Mucosa of descending colon (tissue), 3 donors: ENCODE data around the gene SLC66A2. TPM values are rescaled to one million over a fixed set of nuclear protein-coding genes. Genes with fewer than 3 reads are reported as not detected.

Experiments used
- ATAC-seq: fragments of 200-7000 bp; cut with Tn5 transposase; one replicate; pipeline ENCODE4 v1.9.1; 2020; ENCODE audit warnings: mild to moderate bottlenecking, moderate library complexity
- DNase-seq, 3 donors: peaks; one replicate each; pipeline ENCODE4 v3.0.0-alpha.2; 2020
- H3K36me3 ChIP-seq: fragments of 200-600 bp; one replicate; pipeline ENCODE4 v1.8.0; 2021; ENCODE audit warnings: low read depth, mild to moderate bottlenecking
- H3K4me1 ChIP-seq: fragments of 200-600 bp; one replicate; pipeline ENCODE4 v1.8.0; 2021; ENCODE audit warnings: low read depth, mild to moderate bottlenecking
- H3K4me3 ChIP-seq: fragments of 200-600 bp; one replicate; pipeline ENCODE4 v1.8.0; 2021; ENCODE audit warnings: mild to moderate bottlenecking
- H3K9me3 ChIP-seq: fragments of 200-600 bp; one replicate; pipeline ENCODE4 v1.8.0; 2021; ENCODE audit warnings: mild to moderate bottlenecking
- intact Hi-C, 2 donors: fragments of 100-400 bp; cut with DNase I in 1 of 2; cut with micrococcal nuclease in 1 of 2; formaldehyde crosslinking; loops; one replicate each; pipeline versions ENCODE4 v1.11.0 to v1.11.1; 2022; cut with DNase I, micrococcal nuclease
- total RNA-seq, 3 donors: library from RNA; stranded (reverse); fragmentation: NEBNext Ultra II Directional in 2 of 3; extraction: Animal tissue kit (Norgen Biotek cat#: 25700) in 2 of 3; gene quantifications; one replicate each; pipeline versions ENCODE4 v1.2.1 to v1.2.4, GENCODE V29; 2021 to 2023
- TF ChIP-seq, protein P1 (sequence below): fragments of 200-600 bp; IDR thresholded peaks from one replicate; pipeline ENCODE4 v1.8.0; 2022; ENCODE audit warnings: antibody characterized with exemption, mild to moderate bottlenecking
- donor health status: DM: no; HTN: no; CAD: no; lungs with moderate emphysema.
- donor health status: DM: no; HTN: no; CAD: no.
- donor health status: DM: no; HTN: yes; CAD: no.

The SLC66A2 gene
- total RNA-seq, 3 donors from 2014 or later: 54.5 to 90.1 (median 68.6) TPM

DNA sequence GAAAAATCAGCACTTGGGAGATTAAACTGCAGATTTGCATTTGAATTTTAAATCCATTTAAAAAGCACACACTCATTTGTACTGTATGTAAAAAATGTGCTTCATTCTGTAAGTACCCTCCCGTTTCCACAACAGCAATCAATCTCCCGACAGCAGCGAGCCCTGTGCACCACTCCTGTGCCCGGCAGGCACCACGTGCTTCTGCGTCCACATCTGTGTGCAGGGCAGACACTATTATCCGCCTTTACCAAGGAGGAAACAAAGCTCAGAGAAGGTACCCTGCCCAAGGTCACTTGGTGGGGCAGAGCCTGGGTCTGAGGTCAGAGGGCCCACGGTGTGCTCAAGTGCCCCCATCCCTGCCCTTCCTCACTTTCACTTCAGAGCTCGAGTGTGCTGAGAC is 20.5 kb upstream of the SLC66A2 start:
- no peaks in the 10 kb centered on the region for H3K9me3 ChIP-seq
- no peak for DNase-seq
- ATAC-seq: no peak
- TF ChIP-seq, protein P1, sequence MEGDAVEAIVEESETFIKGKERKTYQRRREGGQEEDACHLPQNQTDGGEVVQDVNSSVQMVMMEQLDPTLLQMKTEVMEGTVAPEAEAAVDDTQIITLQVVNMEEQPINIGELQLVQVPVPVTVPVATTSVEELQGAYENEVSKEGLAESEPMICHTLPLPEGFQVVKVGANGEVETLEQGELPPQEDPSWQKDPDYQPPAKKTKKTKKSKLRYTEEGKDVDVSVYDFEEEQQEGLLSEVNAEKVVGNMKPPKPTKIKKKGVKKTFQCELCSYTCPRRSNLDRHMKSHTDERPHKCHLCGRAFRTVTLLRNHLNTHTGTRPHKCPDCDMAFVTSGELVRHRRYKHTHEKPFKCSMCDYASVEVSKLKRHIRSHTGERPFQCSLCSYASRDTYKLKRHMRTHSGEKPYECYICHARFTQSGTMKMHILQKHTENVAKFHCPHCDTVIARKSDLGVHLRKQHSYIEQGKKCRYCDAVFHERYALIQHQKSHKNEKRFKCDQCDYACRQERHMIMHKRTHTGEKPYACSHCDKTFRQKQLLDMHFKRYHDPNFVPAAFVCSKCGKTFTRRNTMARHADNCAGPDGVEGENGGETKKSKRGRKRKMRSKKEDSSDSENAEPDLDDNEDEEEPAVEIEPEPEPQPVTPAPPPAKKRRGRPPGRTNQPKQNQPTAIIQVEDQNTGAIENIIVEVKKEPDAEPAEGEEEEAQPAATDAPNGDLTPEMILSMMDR: no peak
- peaks cover 11% of the 10 kb centered on the region for H3K4me1 ChIP-seq
- no peak overlapping the region for H3K4me3 ChIP-seq
- intact Hi-C loops: no loop called here
- peaks cover 4% of the 10 kb centered on the region for H3K36me3 ChIP-seq

- ATAC-seq (no peak), DNase-seq (no peak)
- H3K9me3 ChIP-seq: no peaks in the 10 kb centered on the region
- H3K4me3 ChIP-seq: no peak overlapping the region
- H3K4me1 ChIP-seq: peaks cover 12% of the 10 kb centered on the region
- H3K36me3 ChIP-seq: peaks cover 4% of the 10 kb centered on the region
- intact Hi-C loops: no loop called here
- TF ChIP-seq, protein P1: no peak
Observed at GRCh38 chr18:79971211-79971952, 19.9 kb upstream of the SLC66A2 start.

- TF ChIP-seq, protein P1: no peak
- Histone ChIP-seq H3K36me3 (peaks cover 4% of the 10 kb centered on the region), H3K4me3 (no peak overlapping the region), H3K9me3 (no peaks in the 10 kb centered on the region), H3K4me1 (peaks cover 16% of the 10 kb centered on the region)
- no peak for DNase-seq
- ATAC-seq: no peak
- intact Hi-C loops: no loop called here
Observed at GRCh38 chr18:79970419-79971133, 19.1 kb upstream of the SLC66A2 start.

DNA sequence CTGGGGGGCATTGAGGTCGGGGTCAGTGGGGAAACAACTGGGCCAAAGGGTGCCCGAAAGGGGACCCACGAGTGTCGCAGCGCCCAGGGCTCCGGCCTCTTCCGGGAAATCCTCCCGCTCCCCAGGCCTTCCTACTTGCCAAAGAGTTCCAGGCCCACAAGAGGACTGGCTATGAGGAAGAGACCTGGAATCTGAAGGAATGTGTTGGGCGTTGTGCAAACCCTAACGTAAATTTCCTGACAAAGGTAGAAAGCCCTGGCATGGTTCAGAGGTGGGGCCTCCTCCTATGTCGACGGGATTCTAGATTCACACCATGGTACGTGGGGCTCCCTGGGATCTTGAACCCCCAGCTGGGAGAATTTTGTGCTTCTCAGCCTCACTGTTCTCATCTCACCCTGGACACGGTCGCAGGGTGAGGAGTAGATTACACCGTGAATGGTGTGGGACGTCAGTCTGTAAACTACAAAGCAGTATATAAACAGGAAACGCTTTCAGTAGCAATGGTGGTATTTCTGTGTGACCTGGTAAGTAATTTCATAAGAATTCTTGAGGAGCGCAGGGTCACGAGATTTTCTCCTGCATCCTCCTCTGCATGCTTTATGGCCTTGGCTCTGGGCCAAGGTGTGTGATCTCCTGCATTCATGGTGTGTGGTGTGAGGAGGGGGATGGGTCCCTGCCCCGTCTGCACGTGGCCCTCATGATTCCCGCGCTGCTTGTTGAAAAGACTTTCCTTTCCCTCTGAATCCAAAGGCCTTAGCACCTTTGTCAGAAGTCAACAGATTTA is 13.9 kb upstream of the SLC66A2 start:
- peak; percentile 75 to 85 (median 81) for DNase-seq
- Histone ChIP-seq H3K4me1 (peaks cover 37% of the 10 kb centered on the region), H3K4me3 (peak overlapping the region; percentile 63), H3K9me3 (no peaks in the 10 kb centered on the region), H3K36me3 (no peaks in the 10 kb centered on the region)
- intact Hi-C loops: no loop called here
- TF ChIP-seq, protein P1: no peak
- ATAC-seq: peak; percentile 67

DNA sequence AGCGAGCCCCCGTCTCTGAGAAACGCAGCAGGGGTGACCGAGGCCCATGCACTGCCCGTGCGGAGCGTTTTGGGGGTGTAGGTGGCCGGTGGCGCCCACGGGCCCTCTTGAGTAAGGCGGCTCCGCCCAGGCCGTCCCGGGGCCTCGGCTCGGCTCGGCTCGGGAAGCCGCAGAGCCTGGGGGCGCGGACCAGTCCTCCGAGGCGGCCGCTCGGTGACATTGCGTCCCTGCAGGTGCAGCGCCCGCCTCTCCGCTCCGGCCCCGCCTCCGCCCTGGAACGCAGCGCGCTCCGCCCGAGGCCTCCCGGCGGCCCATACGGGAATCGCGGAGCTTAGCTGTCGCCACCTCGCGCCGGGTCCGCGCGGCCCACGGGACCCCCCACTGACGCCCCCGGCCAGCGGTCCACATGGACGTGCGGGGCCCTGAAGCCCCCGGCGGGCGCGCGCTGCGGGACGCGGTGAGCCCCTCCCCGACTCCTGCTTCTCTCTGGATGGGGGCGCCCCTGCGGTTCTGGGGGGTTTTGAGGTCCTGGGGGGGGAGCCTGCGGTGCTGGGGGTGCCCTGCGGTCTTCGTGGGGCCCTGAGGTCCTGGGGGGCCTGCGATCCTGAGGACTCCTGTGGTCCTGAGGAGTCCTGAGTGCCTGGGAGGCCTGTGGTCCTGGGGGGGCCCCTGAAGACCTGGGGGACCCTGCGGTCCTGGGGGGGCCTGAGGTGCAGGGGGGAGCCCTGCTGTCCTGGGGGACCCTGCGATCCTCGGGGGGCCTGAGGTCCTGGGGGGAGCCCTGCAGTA is 13.1 kb upstream of the SLC66A2 start, which contains the start of gene HSBP1L1:
HSBP1L1 (plus strand) TSS at position 314 of the 789 bp plus-strand sequence; CDS start at position 407, 93 bp downstream.
- Histone ChIP-seq H3K4me1 (peaks cover 43% of the 10 kb centered on the region), H3K9me3 (no peaks in the 10 kb centered on the region), H3K4me3 (peak within 1 kb of the TSS; percentile 63), H3K36me3 (no peaks in the 10 kb centered on the region)
- DNase-seq: peak; percentile 82 to 90 (median 87)
- TF ChIP-seq, protein P1: no peak
- ATAC-seq: peak; percentile 89
- intact Hi-C loops: no loop called here
